ENCODE data around the gene HOXB3.

Gene HOXB3

GRCh38 chr17:48565022-48565554, 25.0 kb downstream of the HOXB3 start:
- peaks cover 6% of the 10 kb centered on the region for H3K4me1 Mint-ChIP-seq
- no peaks in the 10 kb centered on the region for H3K9me3 Mint-ChIP-seq
- no peak overlapping the region for H3K27ac Mint-ChIP-seq
- no peak overlapping the region for H3K4me3 Mint-ChIP-seq
- ATAC-seq (no peak), DNase-seq (no peak)
- peaks cover 18% of the 10 kb centered on the region for H3K27me3 Mint-ChIP-seq

GRCh38 chr17:48564188-48565021, 25.6 kb downstream of the HOXB3 start:
- peak overlapping the region in 1 of 2 donors; percentile 9 for H3K4me3 Mint-ChIP-seq
- peaks cover 6% of the 10 kb centered on the region for H3K4me1 Mint-ChIP-seq

GRCh38 chr17:48563867-48564187, 26.2 kb downstream of the HOXB3 start:
- no peaks in the 10 kb centered on the region for H3K9me3 Mint-ChIP-seq
- peaks cover 6% of the 10 kb centered on the region for H3K4me1 Mint-ChIP-seq
- H3K27me3 Mint-ChIP-seq = peaks cover 30% of the 10 kb centered on the region
- DNase-seq (no peak), ATAC-seq (no peak)
- no peak overlapping the region for H3K27ac Mint-ChIP-seq
- H3K4me3 Mint-ChIP-seq = no peak overlapping the region

More at GRCh38 chr17:48564188-48565021, 25.6 kb downstream of the HOXB3 start:
- DNase-seq (no peak), ATAC-seq (peak; percentile 39)
- Mint-ChIP-seq H3K9me3 (no peaks in the 10 kb centered on the region), H3K27me3 (peaks cover 25% of the 10 kb centered on the region), H3K27ac (no peak overlapping the region)

- peaks cover 2% of the 10 kb centered on the region for H3K4me1 Mint-ChIP-seq
- H3K27me3 Mint-ChIP-seq = peaks cover 34% of the 10 kb centered on the region
- ATAC-seq (no peak), DNase-seq (no peak)
- no peaks in the 10 kb centered on the region for H3K9me3 Mint-ChIP-seq
- no peak overlapping the region for H3K27ac Mint-ChIP-seq
- H3K4me3 Mint-ChIP-seq = no peak overlapping the region
Observed at GRCh38 chr17:48563385-48563838, 26.6 kb downstream of the HOXB3 start.

- no peaks in the 10 kb centered on the region for H3K4me1 Mint-ChIP-seq
- no peak overlapping the region for H3K4me3 Mint-ChIP-seq
- H3K9me3 Mint-ChIP-seq = no peaks in the 10 kb centered on the region
- ATAC-seq (no peak), DNase-seq (no peak)
- H3K27ac Mint-ChIP-seq = no peak overlapping the region
- peaks cover 39% of the 10 kb centered on the region for H3K27me3 Mint-ChIP-seq
Observed at GRCh38 chr17:48562934-48563333, 27.1 kb downstream of the HOXB3 start.

- H3K4me1 Mint-ChIP-seq = no peaks in the 10 kb centered on the region
- peaks cover 43% of the 10 kb centered on the region for H3K27me3 Mint-ChIP-seq
- no peak overlapping the region for H3K4me3 Mint-ChIP-seq
- no peak for ATAC-seq
- H3K27ac Mint-ChIP-seq = no peak overlapping the region
- no peaks in the 10 kb centered on the region for H3K9me3 Mint-ChIP-seq
- no peak for DNase-seq
Observed at GRCh38 chr17:48561884-48562810, 27.9 kb downstream of the HOXB3 start.

GRCh38 chr17:48559840-48560817, 29.9 kb downstream of the HOXB3 start:
- Mint-ChIP-seq H3K9me3 (no peaks in the 10 kb centered on the region), H3K4me3 (no peak overlapping the region), H3K4me1 (peaks cover 10% of the 10 kb centered on the region), H3K27me3 (peaks cover 63% of the 10 kb centered on the region), H3K27ac (no peak overlapping the region)
- DNase-seq (no peak), ATAC-seq (no peak)

- Mint-ChIP-seq H3K4me1 (peaks cover 18% of the 10 kb centered on the region), H3K4me3 (no peak overlapping the region), H3K9me3 (no peaks in the 10 kb centered on the region), H3K27ac (no peak overlapping the region), H3K27me3 (peaks cover 72% of the 10 kb centered on the region)
- ATAC-seq (no peak), DNase-seq (no peak)
Observed at GRCh38 chr17:48559122-48559839, 30.8 kb downstream of the HOXB3 start.

- H3K9me3 Mint-ChIP-seq = no peaks in the 10 kb centered on the region
- H3K4me3 Mint-ChIP-seq = no peak overlapping the region
- ATAC-seq (no peak), DNase-seq (no peak)
- H3K4me1 Mint-ChIP-seq = peaks cover 19% of the 10 kb centered on the region
- H3K27ac Mint-ChIP-seq = no peak overlapping the region
- peaks cover 77% of the 10 kb centered on the region for H3K27me3 Mint-ChIP-seq
Observed at GRCh38 chr17:48558831-48559121, 31.3 kb downstream of the HOXB3 start.

- Mint-ChIP-seq H3K4me1 (peaks cover 19% of the 10 kb centered on the region), H3K27ac (no peak overlapping the region), H3K4me3 (no peak overlapping the region), H3K9me3 (no peaks in the 10 kb centered on the region), H3K27me3 (peaks cover 74% of the 10 kb centered on the region)
- no peak for DNase-seq
- ATAC-seq = no peak
Observed at GRCh38 chr17:48558057-48558830, 31.8 kb downstream of the HOXB3 start.

- H3K27me3 Mint-ChIP-seq = peaks cover 67% of the 10 kb centered on the region
- DNase-seq (no peak), ATAC-seq (no peak)
- no peak overlapping the region for H3K4me3 Mint-ChIP-seq
- H3K27ac Mint-ChIP-seq = no peak overlapping the region
- no peaks in the 10 kb centered on the region for H3K9me3 Mint-ChIP-seq
- H3K4me1 Mint-ChIP-seq = peaks cover 19% of the 10 kb centered on the region
Observed at GRCh38 chr17:48556576-48557401, 33.3 kb downstream of the HOXB3 start.

GRCh38 chr17:48556229-48556575, 33.8 kb downstream of the HOXB3 start:
- ATAC-seq = no peak
- no peaks in the 10 kb centered on the region for H3K9me3 Mint-ChIP-seq
- peaks cover 19% of the 10 kb centered on the region for H3K4me1 Mint-ChIP-seq
- no peak overlapping the region for H3K27ac Mint-ChIP-seq
- H3K27me3 Mint-ChIP-seq = peaks cover 67% of the 10 kb centered on the region
- peak overlapping the region; percentile 64 to 68 for H3K4me3 Mint-ChIP-seq
- DNase-seq = no peak
